ENCODE results near the gene BCAS3.

The BCAS3 gene

DNA sequence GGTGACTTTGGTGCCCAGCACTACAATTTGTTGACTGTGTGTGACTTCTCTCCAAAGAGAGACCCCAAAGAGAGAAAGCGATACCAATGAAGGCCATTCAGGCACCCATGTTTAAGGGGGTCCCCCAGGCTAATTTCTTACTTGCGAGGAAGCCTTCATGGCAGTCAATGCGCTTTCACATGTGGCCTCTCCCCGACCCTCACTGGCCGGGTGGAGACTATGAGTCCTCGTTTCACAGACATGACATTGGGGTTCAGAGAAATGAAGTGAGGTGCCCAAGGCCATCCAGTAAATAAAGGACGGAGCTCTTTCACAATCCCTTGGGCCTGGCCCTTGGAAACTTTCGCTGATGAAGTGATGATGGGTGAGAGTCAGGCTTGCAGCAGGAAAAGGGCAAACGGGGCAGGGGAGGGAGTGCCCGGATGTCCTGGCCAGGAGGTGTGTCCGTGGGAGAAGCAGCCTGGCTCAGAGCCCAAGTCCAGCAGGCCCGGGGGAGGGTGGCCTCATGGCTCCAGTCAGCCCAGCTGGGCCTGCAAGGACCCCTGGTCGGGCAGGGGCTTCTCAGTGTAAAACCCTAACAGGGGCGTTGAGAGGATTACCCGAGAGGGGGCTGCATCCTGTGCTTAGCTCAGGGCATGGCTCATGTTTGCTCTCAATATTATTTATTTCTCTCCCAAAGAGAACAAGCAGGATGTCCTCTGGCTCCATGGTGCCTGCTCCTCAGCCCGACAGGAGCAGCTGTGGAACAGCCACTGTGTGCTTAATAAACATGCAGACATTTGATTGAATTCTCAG lies 736.7 kb downstream of the BCAS3 start:
- TF ChIP-seq NFIC (IDR thresholded peaks at IDR 0.05) (no peak), CEBPB (IDR thresholded peaks at IDR 0.05) (no peak), TCF12 (IDR thresholded peaks at IDR 0.05; ENCODE audit: low read depth) (no peak), FOXM1 (IDR thresholded peaks at IDR 0.05; ENCODE audit: borderline replicate concordance, low read depth) (no peak), RAD21 (IDR thresholded peaks at IDR 0.05; ENCODE audit: low read depth) (no peak), EGR1 (IDR thresholded peaks at IDR 0.05) (no peak)
- TF ChIP-seq, protein P1, sequence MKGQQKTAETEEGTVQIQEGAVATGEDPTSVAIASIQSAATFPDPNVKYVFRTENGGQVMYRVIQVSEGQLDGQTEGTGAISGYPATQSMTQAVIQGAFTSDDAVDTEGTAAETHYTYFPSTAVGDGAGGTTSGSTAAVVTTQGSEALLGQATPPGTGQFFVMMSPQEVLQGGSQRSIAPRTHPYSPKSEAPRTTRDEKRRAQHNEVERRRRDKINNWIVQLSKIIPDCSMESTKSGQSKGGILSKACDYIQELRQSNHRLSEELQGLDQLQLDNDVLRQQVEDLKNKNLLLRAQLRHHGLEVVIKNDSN (IDR thresholded peaks at IDR 0.05): no peak

DNA sequence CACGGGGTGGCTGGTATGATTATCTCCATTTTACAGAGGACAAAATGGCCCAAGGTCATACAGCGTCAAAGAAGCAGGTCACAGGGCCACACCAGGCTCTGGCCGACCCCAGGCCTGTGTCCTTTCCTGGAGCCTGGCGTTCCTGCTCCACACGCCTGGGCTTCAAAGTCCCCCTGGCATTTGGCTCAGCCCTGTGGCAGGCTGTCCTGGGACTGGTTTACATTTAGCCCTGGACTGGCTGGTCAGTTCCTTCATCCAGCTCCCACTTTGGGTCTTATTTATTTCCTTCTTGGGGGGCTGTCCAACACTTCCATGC lies 737.2 kb downstream of the BCAS3 start:
- TF ChIP-seq FOXM1 (IDR thresholded peaks at IDR 0.05; ENCODE audit: borderline replicate concordance, low read depth) (no peak), TAF1 (IDR thresholded peaks at IDR 0.05; ENCODE audit: low read depth) (no peak), YY1 (IDR thresholded peaks at IDR 0.05; ENCODE audit: low read depth) (no peak), ZBTB7A (IDR thresholded peaks at IDR 0.05; ENCODE audit: low read depth) (no peak), EP300 (IDR thresholded peaks at IDR 0.05; ENCODE audit: borderline replicate concordance) (no peak), TEAD4 (IDR thresholded peaks at IDR 0.05) (no peak), NFIC (IDR thresholded peaks at IDR 0.05) (no peak), RAD21 (IDR thresholded peaks at IDR 0.05; ENCODE audit: low read depth) (no peak), TCF12 (IDR thresholded peaks at IDR 0.05; ENCODE audit: low read depth) (no peak), CREB1 (IDR thresholded peaks at IDR 0.05; ENCODE audit: low read depth) (no peak), CEBPB (IDR thresholded peaks at IDR 0.05) (no peak), EGR1 (IDR thresholded peaks at IDR 0.05) (no peak)
- TF ChIP-seq, protein P2, sequence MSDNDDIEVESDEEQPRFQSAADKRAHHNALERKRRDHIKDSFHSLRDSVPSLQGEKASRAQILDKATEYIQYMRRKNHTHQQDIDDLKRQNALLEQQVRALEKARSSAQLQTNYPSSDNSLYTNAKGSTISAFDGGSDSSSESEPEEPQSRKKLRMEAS (IDR thresholded peaks at IDR 0.05): no peak
- TF ChIP-seq, protein P3, sequence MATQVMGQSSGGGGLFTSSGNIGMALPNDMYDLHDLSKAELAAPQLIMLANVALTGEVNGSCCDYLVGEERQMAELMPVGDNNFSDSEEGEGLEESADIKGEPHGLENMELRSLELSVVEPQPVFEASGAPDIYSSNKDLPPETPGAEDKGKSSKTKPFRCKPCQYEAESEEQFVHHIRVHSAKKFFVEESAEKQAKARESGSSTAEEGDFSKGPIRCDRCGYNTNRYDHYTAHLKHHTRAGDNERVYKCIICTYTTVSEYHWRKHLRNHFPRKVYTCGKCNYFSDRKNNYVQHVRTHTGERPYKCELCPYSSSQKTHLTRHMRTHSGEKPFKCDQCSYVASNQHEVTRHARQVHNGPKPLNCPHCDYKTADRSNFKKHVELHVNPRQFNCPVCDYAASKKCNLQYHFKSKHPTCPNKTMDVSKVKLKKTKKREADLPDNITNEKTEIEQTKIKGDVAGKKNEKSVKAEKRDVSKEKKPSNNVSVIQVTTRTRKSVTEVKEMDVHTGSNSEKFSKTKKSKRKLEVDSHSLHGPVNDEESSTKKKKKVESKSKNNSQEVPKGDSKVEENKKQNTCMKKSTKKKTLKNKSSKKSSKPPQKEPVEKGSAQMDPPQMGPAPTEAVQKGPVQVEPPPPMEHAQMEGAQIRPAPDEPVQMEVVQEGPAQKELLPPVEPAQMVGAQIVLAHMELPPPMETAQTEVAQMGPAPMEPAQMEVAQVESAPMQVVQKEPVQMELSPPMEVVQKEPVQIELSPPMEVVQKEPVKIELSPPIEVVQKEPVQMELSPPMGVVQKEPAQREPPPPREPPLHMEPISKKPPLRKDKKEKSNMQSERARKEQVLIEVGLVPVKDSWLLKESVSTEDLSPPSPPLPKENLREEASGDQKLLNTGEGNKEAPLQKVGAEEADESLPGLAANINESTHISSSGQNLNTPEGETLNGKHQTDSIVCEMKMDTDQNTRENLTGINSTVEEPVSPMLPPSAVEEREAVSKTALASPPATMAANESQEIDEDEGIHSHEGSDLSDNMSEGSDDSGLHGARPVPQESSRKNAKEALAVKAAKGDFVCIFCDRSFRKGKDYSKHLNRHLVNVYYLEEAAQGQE (IDR thresholded peaks at IDR 0.05; ENCODE audit: low read depth): no peak
- TF ChIP-seq, protein P1 (IDR thresholded peaks at IDR 0.05): no peak

DNA sequence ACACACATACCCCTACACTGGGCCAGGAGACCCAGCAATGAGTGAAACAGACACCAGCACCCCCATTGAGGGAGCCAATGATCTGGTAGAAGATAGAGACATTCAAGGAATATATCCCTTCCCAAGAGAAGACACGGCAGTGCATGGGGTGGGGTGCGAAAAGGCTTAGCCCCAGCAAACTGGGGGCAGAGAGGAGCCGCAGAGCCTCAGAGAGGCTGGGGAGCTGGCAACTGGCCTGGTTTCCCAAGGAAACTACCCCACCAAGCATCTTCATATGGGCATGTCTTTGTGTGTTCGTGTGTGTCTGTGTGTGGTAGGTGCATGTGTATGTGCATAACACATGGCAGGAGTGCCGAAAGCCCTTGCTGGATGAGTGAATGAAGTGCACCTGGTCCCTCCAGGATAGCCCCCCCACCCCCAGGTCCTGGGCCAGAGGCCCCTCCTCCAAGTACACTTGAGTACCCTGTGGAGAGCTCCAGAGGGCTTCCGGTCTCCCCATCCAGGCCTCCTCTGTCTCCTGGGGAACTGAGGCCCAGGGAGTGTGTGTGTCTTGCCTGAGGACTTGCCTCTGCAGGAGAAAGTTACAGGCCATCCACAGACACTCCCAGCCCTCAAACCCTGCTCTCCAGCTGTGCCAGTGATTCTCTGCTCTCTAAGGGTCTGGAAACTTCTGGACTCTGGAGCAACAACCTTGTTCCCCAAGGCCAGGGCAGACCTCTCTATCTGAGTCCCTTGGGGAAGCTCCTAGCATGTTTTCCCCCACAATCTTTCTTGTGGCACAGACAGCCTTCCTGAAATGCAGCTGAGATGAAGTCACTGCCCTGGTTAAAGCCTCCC lies 737.9 kb downstream of the BCAS3 start:
- TF ChIP-seq, protein P2 (IDR thresholded peaks at IDR 0.05): no peak
- TF ChIP-seq EGR1 (IDR thresholded peaks at IDR 0.05): no peak
- TF ChIP-seq TCF12 (IDR thresholded peaks at IDR 0.05; ENCODE audit: low read depth): no peak
- no peak for TF ChIP-seq YY1 (IDR thresholded peaks at IDR 0.05; ENCODE audit: low read depth)
- no peak for TF ChIP-seq RAD21 (IDR thresholded peaks at IDR 0.05; ENCODE audit: low read depth)
- TF ChIP-seq CREB1 (IDR thresholded peaks at IDR 0.05; ENCODE audit: low read depth): no peak
- TF ChIP-seq TAF1 (IDR thresholded peaks at IDR 0.05; ENCODE audit: low read depth): no peak
- TF ChIP-seq CEBPB (IDR thresholded peaks at IDR 0.05): no peak
- TF ChIP-seq NFIC (IDR thresholded peaks at IDR 0.05): no peak
- TF ChIP-seq FOXM1 (IDR thresholded peaks at IDR 0.05; ENCODE audit: borderline replicate concordance, low read depth): no peak
- TF ChIP-seq EP300 (IDR thresholded peaks at IDR 0.05; ENCODE audit: borderline replicate concordance): no peak
- TF ChIP-seq TEAD4 (IDR thresholded peaks at IDR 0.05): no peak

DNA sequence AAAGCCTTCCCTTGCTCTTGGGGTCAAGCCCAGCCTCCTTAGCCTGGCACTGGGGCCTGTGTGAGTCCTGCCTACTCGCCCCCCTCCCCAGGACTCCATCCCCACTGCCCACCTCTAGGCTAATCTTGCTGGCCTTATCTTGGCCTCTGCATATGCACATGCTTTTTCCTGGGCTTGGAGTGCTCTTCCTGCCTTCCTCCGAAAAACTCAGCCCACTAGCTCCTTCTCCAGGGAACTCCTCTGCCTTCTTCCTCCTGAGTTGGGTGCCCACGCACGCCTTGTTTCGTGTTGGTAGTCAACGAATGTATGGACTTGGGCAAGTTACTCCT lies 738.5 kb downstream of the BCAS3 start:
- no peak for TF ChIP-seq RAD21 (IDR thresholded peaks at IDR 0.05; ENCODE audit: low read depth)
- no peak for TF ChIP-seq FOXM1 (IDR thresholded peaks at IDR 0.05; ENCODE audit: borderline replicate concordance, low read depth)
- TF ChIP-seq, protein P3 (IDR thresholded peaks at IDR 0.05; ENCODE audit: low read depth): no peak
- TF ChIP-seq TAF1 (IDR thresholded peaks at IDR 0.05; ENCODE audit: low read depth): no peak
- no peak for TF ChIP-seq CEBPB (IDR thresholded peaks at IDR 0.05)
- no peak for TF ChIP-seq EGR1 (IDR thresholded peaks at IDR 0.05)
- no peak for TF ChIP-seq NFIC (IDR thresholded peaks at IDR 0.05)
- no peak for TF ChIP-seq CREB1 (IDR thresholded peaks at IDR 0.05; ENCODE audit: low read depth)
- TF ChIP-seq, protein P1 (IDR thresholded peaks at IDR 0.05): no peak
- TF ChIP-seq YY1 (IDR thresholded peaks at IDR 0.05; ENCODE audit: low read depth): no peak
- no peak for TF ChIP-seq ZBTB7A (IDR thresholded peaks at IDR 0.05; ENCODE audit: low read depth)
- TF ChIP-seq TEAD4 (IDR thresholded peaks at IDR 0.05): no peak
- TF ChIP-seq TCF12 (IDR thresholded peaks at IDR 0.05; ENCODE audit: low read depth): no peak
- TF ChIP-seq EP300 (IDR thresholded peaks at IDR 0.05; ENCODE audit: borderline replicate concordance): no peak
- TF ChIP-seq, protein P2 (IDR thresholded peaks at IDR 0.05): no peak

All from Ishikawa (cell line).